GM18861 (cell line): ENCODE measurements around the gene COL2A1.

ENCODE experiments used
- ATAC-seq: cut with Tn5 transposase; IDR thresholded peaks from one replicate; pipeline ENCODE4 v1.9.1; 2021; ENCODE audit not compliant: unreplicated experiment

The COL2A1 gene

GRCh38 chr12:48031135-48031960 is 27.1 kb upstream of the COL2A1 start:
- no peak for ATAC-seq

GRCh38 chr12:48030173-48030650 is 25.9 kb upstream of the COL2A1 start:
- no peak for ATAC-seq

- no peak for ATAC-seq
Observed at GRCh38 chr12:48029491-48030172, 25.4 kb upstream of the COL2A1 start.

GRCh38 chr12:48028541-48029431 is 24.5 kb upstream of the COL2A1 start:
- ATAC-seq: no peak

GRCh38 chr12:48027183-48028002 is 23.1 kb upstream of the COL2A1 start:
- no peak for ATAC-seq

- ATAC-seq: no peak
Observed at GRCh38 chr12:48026060-48026827, 22.0 kb upstream of the COL2A1 start.

- ATAC-seq: no peak
Observed at GRCh38 chr12:48025281-48025680, 21.0 kb upstream of the COL2A1 start.

GRCh38 chr12:48024735-48025134 is 20.5 kb upstream of the COL2A1 start:
- no peak for ATAC-seq

- ATAC-seq: no peak
Observed at GRCh38 chr12:48023386-48023785, 19.1 kb upstream of the COL2A1 start.

GRCh38 chr12:48022676-48023385 is 18.6 kb upstream of the COL2A1 start:
- no peak for ATAC-seq

GRCh38 chr12:48022180-48022521 is 17.9 kb upstream of the COL2A1 start:
- ATAC-seq: no peak

- ATAC-seq: no peak
Observed at GRCh38 chr12:48021485-48022179, 17.4 kb upstream of the COL2A1 start.

GRCh38 chr12:48019639-48020265 is 15.5 kb upstream of the COL2A1 start:
- no peak for ATAC-seq

GRCh38 chr12:48018618-48018995 is 14.3 kb upstream of the COL2A1 start:
- ATAC-seq: no peak

GRCh38 chr12:48017921-48018617 is 13.8 kb upstream of the COL2A1 start:
- ATAC-seq: no peak

GRCh38 chr12:48017496-48017895 is 13.2 kb upstream of the COL2A1 start:
- ATAC-seq: no peak

- ATAC-seq: no peak
Observed at GRCh38 chr12:48016373-48017020, 12.2 kb upstream of the COL2A1 start.
